ENCODE measurements around the gene BRD3. TPM values are rescaled to one million over a fixed set of nuclear protein-coding genes. Genes with fewer than 3 reads are reported as not detected.
"Not testable (repeated sequence)": the region's sequence is repeated elsewhere in the genome, so short reads cannot be mapped to it uniquely, and the experiment has no call there.

BRD3 gene
- total RNA-seq, 1 donor from 2014 or later, result 19.9 TPM

DNA sequence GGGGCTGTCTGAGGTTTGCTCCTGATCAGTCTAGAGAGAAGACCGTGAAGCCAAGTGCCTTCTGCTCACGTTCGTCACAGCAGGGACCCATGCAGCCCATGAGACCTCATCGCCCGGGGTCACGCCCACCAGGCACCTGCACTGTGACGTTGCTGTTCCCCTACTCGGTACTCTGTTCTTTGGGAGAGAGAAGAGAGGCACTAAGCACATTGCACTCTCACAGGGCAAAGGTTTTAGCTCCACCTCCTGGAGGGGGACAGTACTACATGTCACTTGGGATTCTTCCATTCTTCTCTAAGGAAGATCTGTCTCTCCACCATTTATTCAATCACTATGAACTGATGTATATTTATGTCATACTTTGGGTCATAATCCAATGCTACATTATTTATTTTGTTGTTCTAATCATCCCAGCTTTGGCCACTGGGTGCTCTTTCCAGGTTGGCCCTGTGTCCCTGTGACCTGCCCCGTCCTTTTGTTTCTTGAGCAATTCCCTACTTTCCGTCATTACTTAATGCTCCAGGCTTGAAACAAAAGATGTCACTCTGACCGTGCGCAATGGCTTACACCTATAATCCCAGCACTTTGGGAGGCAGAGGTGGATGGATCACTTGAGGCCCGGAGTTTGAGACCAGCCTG, 31.4 kb upstream of the BRD3 start:
- TF ChIP-seq, protein P1, sequence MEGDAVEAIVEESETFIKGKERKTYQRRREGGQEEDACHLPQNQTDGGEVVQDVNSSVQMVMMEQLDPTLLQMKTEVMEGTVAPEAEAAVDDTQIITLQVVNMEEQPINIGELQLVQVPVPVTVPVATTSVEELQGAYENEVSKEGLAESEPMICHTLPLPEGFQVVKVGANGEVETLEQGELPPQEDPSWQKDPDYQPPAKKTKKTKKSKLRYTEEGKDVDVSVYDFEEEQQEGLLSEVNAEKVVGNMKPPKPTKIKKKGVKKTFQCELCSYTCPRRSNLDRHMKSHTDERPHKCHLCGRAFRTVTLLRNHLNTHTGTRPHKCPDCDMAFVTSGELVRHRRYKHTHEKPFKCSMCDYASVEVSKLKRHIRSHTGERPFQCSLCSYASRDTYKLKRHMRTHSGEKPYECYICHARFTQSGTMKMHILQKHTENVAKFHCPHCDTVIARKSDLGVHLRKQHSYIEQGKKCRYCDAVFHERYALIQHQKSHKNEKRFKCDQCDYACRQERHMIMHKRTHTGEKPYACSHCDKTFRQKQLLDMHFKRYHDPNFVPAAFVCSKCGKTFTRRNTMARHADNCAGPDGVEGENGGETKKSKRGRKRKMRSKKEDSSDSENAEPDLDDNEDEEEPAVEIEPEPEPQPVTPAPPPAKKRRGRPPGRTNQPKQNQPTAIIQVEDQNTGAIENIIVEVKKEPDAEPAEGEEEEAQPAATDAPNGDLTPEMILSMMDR (conservative IDR thresholded peaks at IDR 0.05; ENCODE audit: low read depth, low read length), result peak; percentile 86
- DNase-seq (ENCODE audit: low read depth), result peak; percentile 10
- no peak overlapping the region for H3K4me3 ChIP-seq (ENCODE audit: low read depth, low read length)

DNA sequence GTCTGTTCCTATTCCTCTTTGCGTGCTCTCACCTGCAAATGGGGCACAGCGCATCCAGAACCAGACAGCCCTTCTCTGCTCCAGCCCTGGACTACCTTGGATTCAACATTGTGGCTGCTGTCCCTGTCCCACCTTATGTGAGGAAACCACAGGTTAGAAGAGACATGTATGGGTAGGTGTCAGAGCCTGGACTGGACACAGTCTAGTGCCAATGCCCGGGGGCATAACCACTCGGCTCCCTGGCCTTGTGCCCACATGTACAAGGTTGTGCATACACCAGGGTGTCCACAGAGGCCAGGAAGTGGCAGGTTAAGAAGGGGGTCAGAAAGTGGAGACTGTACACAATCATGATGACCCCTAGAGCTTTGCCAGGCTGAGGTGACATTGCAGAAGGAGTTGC, 22.1 kb upstream of the BRD3 start:
- TF ChIP-seq, protein P1 (conservative IDR thresholded peaks at IDR 0.05; ENCODE audit: low read depth, low read length), result no peak
- no peak overlapping the region for H3K4me3 ChIP-seq (ENCODE audit: low read depth, low read length)
- no peak for DNase-seq (ENCODE audit: low read depth)

DNA sequence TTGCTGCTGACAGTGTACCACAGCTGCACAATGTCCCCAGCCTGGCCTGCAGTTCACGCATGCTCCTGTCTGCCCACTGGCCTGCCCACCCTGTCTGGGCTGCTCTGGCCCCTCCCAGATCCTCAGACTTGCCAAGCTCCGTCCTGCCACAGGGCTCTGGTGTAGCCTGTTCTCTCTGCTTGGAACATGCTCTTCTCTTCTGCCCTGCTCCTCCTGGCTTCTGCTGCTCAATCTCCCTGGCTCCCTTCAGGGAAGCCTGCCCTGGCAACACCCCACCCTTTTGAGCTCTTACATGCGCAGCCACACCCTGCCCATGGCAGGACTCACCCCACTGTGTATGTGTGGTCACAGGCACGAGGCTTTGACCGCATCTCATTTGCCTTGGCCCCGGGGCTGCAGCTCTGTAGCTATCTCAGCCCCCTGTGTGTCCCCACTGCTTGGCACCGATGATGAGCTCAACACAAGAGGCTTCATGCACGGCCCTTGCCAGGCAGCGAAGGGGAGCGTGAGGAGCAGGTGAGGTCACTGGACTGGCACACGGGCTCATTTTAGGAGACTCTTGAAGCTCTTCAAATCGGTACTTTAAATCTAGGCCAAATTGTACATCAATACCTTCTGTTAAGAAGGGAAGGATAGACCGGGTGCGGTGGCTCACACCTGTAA, 20.4 kb upstream of the BRD3 start:
- H3K4me3 ChIP-seq (ENCODE audit: low read depth, low read length), result no peak overlapping the region
- TF ChIP-seq, protein P1 (conservative IDR thresholded peaks at IDR 0.05; ENCODE audit: low read depth, low read length), result no peak
- DNase-seq (ENCODE audit: low read depth), result no peak

DNA sequence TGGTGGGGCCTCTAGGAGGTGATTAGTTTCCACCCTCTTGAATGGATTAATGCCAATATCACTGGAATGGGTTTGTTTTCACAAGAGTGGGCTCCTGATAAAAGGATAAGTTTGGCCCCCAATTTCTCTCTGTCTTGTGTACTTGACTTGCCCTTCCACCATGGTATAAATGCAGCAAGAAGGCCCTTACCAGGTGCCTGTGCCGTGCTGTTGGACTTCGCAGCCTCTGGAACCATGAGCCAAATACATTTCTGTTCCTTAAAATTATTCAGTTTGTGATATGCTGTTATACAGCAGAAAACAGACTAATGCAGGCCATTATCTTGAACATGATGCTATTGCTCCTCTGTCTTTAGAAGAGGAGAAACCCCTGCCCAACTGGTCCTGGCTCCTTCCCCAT, 17.8 kb upstream of the BRD3 start:
- no peak overlapping the region for H3K4me3 ChIP-seq (ENCODE audit: low read depth, low read length)
- DNase-seq (ENCODE audit: low read depth), result no peak
- TF ChIP-seq, protein P1 (conservative IDR thresholded peaks at IDR 0.05; ENCODE audit: low read depth, low read length), result no peak

GRCh38 chr9:134083451-134083850, 15.6 kb upstream of the BRD3 start:
- DNase-seq (ENCODE audit: low read depth), result no peak
- no peak overlapping the region for H3K4me3 ChIP-seq (ENCODE audit: low read depth, low read length)
- TF ChIP-seq, protein P1 (conservative IDR thresholded peaks at IDR 0.05; ENCODE audit: low read depth, low read length), result no peak

DNA sequence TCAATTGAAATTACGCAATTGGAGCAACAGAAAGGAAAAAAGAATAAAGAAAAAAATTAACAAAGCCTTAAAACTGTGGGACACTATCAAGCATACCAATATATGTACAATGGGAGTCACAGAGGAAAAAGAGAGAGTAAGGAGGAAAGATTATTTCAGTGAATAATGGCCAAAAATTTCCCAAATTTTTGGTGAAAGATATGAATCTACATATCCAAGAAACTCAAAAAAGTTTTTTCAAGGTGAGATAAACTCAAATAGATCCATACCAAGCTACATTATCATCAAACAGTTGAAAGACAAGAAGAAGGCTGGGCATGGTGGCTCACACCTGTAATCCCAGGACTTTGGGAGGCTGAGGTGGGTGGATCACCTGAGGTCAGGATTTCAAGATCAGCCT, 8.8 kb upstream of the BRD3 start:
- H3K4me3 ChIP-seq (ENCODE audit: low read depth, low read length), result no peak overlapping the region
- no peak for DNase-seq (ENCODE audit: low read depth)
- TF ChIP-seq, protein P1 (conservative IDR thresholded peaks at IDR 0.05; ENCODE audit: low read depth, low read length), result no peak

GRCh38 chr9:134075689-134076088, 7.9 kb upstream of the BRD3 start:
- DNase-seq (ENCODE audit: low read depth), result not testable (repeated sequence)

More at GRCh38 chr9:134075689-134076088, 7.9 kb upstream of the BRD3 start:
- not testable (repeated sequence) for H3K4me3 ChIP-seq (ENCODE audit: low read depth, low read length)

Measured in epithelial cell of proximal tubule (primary cell).